Hepatocyte (in vitro differentiated cells): ENCODE data around the gene ZP2.

Experiments used
- CTCF ChIP-seq: fragments of 200-600 bp; sonication (generic); IDR thresholded peaks from 2 replicates; pipeline ENCODE4 v1.5.1; 2016; ENCODE audit warnings: antibody characterized with exemption, mild to moderate bottlenecking; ENCODE audit not compliant: poor library complexity
- EZH2 ChIP-seq: fragments of 200-600 bp; sonication (generic); IDR thresholded peaks from 2 replicates; pipeline ENCODE4 v1.6.1; 2016; ENCODE audit warnings: antibody characterized with exemption, mild to moderate bottlenecking, borderline replicate concordance

GRCh38 chr16:21257284-21257683, 45.9 kb upstream of the ZP2 start:
- no peak for TF ChIP-seq CTCF
- no peak for TF ChIP-seq EZH2
